Thoracic aorta (tissue), 2 donors: ENCODE results near the gene C1S. TPM values are rescaled to one million over a fixed set of nuclear protein-coding genes. Genes with fewer than 3 reads are reported as not detected.

Source experiments
- ATAC-seq: fragments of 150-250 bp; one replicate; pipeline ENCODE4 v1.8.0; 2017; ENCODE audit warnings: low read depth; ENCODE audit not compliant: insufficient number of reproducible peaks, low FRiP score
- DNase-seq: peaks from one replicate; pipeline ENCODE4 v3.0.0-alpha.2; 2020; ENCODE audit warnings: low spot score
- H3K27ac ChIP-seq, 2 donors: fragments of 200-600 bp; sonication (generic); 1 replicate in 1 of 2; 2 replicates in 1 of 2; pipeline ENCODE4 v1.5.1; 2016; ENCODE audit warnings: mild to moderate bottlenecking in 2 of 2, moderate library complexity in 2 of 2
- H3K27me3 ChIP-seq: fragments of 200-600 bp; sonication (generic); replicated peaks from 2 replicates; pipeline ENCODE4 v1.6.0; 2016; ENCODE audit warnings: mild to moderate bottlenecking; ENCODE audit not compliant: insufficient read depth
- H3K36me3 ChIP-seq: fragments of 200-600 bp; sonication (generic); one replicate; pipeline ENCODE4 v1.5.1; 2016
- H3K4me1 ChIP-seq, 2 donors: fragments of 200-600 bp; sonication (generic); 1 replicate in 1 of 2; 2 replicates in 1 of 2; pipeline versions ENCODE4 v1.5.1 to v1.6.0; 2016; ENCODE audit warnings: low read depth in 2 of 2, mild to moderate bottlenecking in 1 of 2; ENCODE audit not compliant: control insufficient read depth in 1 of 2
- H3K4me3 ChIP-seq: fragments of 200-600 bp; sonication (generic); 2 replicates; pipeline ENCODE4 v1.5.1; 2016; ENCODE audit warnings: mild to moderate bottlenecking
- H3K9me3 ChIP-seq: fragments of 200-600 bp; sonication (generic); 2 replicates; pipeline ENCODE4 v1.5.1; 2016
- CTCF ChIP-seq: fragments of 200-600 bp; sonication (generic); IDR thresholded peaks from one replicate; pipeline ENCODE4 v1.5.1; 2019; ENCODE audit warnings: antibody characterized with exemption
- total RNA-seq, 2 donors: library from RNA; depleted of rRNA; stranded (reverse); fragments of >200 nt; gene quantifications; one replicate each; pipeline versions ENCODE4 v1.1.0 to v1.2.3, GENCODE V29; 2016

The C1S gene
- total RNA-seq, 2 donors from 2014 or later: 456 to 715 TPM

- TF ChIP-seq CTCF: no peak
- Histone ChIP-seq H3K27ac (no peak overlapping the region), H3K27me3 (no peaks in the 10 kb centered on the region), H3K36me3 (no peaks in the 10 kb centered on the region), H3K4me1 (peaks cover 0 to 2% of the 10 kb centered on the region in 2 donors), H3K4me3 (no peak overlapping the region), H3K9me3 (no peaks in the 10 kb centered on the region)
- no peak for DNase-seq
- ATAC-seq: no peak
Observed at GRCh38 chr12:7116916-7117315, 56.4 kb downstream of the C1S start.

- ATAC-seq (no peak), DNase-seq (no peak)
- no peaks in the 10 kb centered on the region for H3K9me3 ChIP-seq
- TF ChIP-seq CTCF: no peak
- H3K27me3 ChIP-seq: no peaks in the 10 kb centered on the region
- H3K27ac ChIP-seq: no peak overlapping the region
- H3K4me3 ChIP-seq: no peak overlapping the region
- H3K4me1 ChIP-seq: peaks cover 0 to 2% of the 10 kb centered on the region in 2 donors
- H3K36me3 ChIP-seq: no peaks in the 10 kb centered on the region
Observed at GRCh38 chr12:7117670-7118069, 57.2 kb downstream of the C1S start.

GRCh38 chr12:7118881-7119280 lies 58.4 kb downstream of the C1S start:
- no peak for DNase-seq
- no peaks in the 10 kb centered on the region for H3K4me1 ChIP-seq
- no peaks in the 10 kb centered on the region for H3K36me3 ChIP-seq
- no peak for ATAC-seq
- no peaks in the 10 kb centered on the region for H3K9me3 ChIP-seq
- H3K27ac ChIP-seq: no peak overlapping the region
- H3K27me3 ChIP-seq: no peaks in the 10 kb centered on the region
- no peak overlapping the region for H3K4me3 ChIP-seq
- TF ChIP-seq CTCF: no peak

- Histone ChIP-seq H3K27me3 (no peaks in the 10 kb centered on the region), H3K27ac (no peak overlapping the region), H3K9me3 (no peaks in the 10 kb centered on the region), H3K36me3 (no peaks in the 10 kb centered on the region), H3K4me3 (no peak overlapping the region), H3K4me1 (no peaks in the 10 kb centered on the region)
- DNase-seq: no peak
- TF ChIP-seq CTCF: no peak
- ATAC-seq: no peak
Observed at GRCh38 chr12:7120166-7120565, 59.6 kb downstream of the C1S start.

Other genes starting within 250 kb of the C1S start
- gene GPR162, start 238.9 kb upstream of the C1S start, total RNA-seq: 1 to 10 TPM; 1.1 to 3.1 TPM
- gene P3H3, start 232.3 kb upstream of the C1S start, total RNA-seq: 10 to 100 TPM; 66.1 to 77.7 TPM
- 10 to 100 TPM in 1 of 2 donors, 1 to 10 TPM in 1; 9.3 to 16.6 TPM for gene GNB3, start 219.8 kb upstream of the C1S start, total RNA-seq
- 1 to 10 TPM; 1.8 to 1.9 TPM for gene CDCA3, start 209.4 kb upstream of the C1S start, total RNA-seq
- gene USP5, start 208.6 kb upstream of the C1S start, total RNA-seq: 10 to 100 TPM; 54.3 to 62.7 TPM
- 100 to 1,000 TPM; 287 to 322 TPM for gene TPI1, start 193.2 kb upstream of the C1S start, total RNA-seq
- 10 to 100 TPM in 1 of 2 donors, 1 to 10 TPM in 1; 9.2 to 19.1 TPM for gene SPSB2, start 187.4 kb upstream of the C1S start, total RNA-seq
- gene LRRC23, start 155.9 kb upstream of the C1S start, total RNA-seq: 1 to 10 TPM; 8.5 TPM
- gene ENO2, start 146.1 kb upstream of the C1S start, total RNA-seq: 10 to 100 TPM; 53.6 to 57.9 TPM
- gene ATN1, start 132.8 kb upstream of the C1S start, total RNA-seq: 100 to 1,000 TPM; 109 to 163 TPM
- not detected for gene RNU7-1, start 116.9 kb upstream of the C1S start, total RNA-seq
- 100 to 1,000 TPM; 370 to 416 TPM for gene C12orf57, start 116.7 kb upstream of the C1S start, total RNA-seq
- gene PTPN6, start 109.4 kb upstream of the C1S start, total RNA-seq: 10 to 100 TPM; 19.0 to 24.0 TPM
- 100 to 1,000 TPM; 103 to 139 TPM for gene PHB2, start 90.1 kb upstream of the C1S start, total RNA-seq
- 10 to 100 TPM; 31.5 to 31.7 TPM for gene EMG1, start 89.8 kb upstream of the C1S start, total RNA-seq
- gene LPCAT3, start 42.2 kb upstream of the C1S start, total RNA-seq: 10 to 100 TPM; 40.5 to 51.9 TPM
- 100 to 1,000 TPM; 811 to 997 TPM for gene C1R, start 31.7 kb downstream of the C1S start, total RNA-seq
- 100 to 1,000 TPM; 126 to 134 TPM for gene C1RL, start 48.5 kb downstream of the C1S start, total RNA-seq
- under 1 TPM in 1 of 2 donors, not detected in 1; 0.71 TPM for gene RBP5, start 68.2 kb downstream of the C1S start, total RNA-seq
- 10 to 100 TPM; 27.2 to 28.9 TPM for gene CLSTN3, start 69.7 kb downstream of the C1S start, total RNA-seq
- 10 to 100 TPM; 34.5 to 42.2 TPM for gene PEX5, start 129.0 kb downstream of the C1S start, total RNA-seq
- not detected for gene ACSM4, start 243.4 kb downstream of the C1S start, total RNA-seq